Keratinocyte (primary cell): ENCODE results near the gene NKX3-2. TPM values are rescaled to one million over a fixed set of nuclear protein-coding genes. Genes with fewer than 3 reads are reported as not detected.

Source experiments
- DNase-seq: peaks from one replicate; pipeline ENCODE4 v3.0.0-alpha.2; 2011; ENCODE audit warnings: low read depth, missing footprints, low spot score
- FAIRE-seq: peaks from 2 replicates; lab custom pipeline; 2011; peaks lifted over from hg19 to GRCh38; lab: Jason Lieb, UNC
- H2AFZ ChIP-seq: 2 replicates; pipeline ENCODE4 v1.6.0; 2012; ENCODE audit warnings: low read length, control low read depth, inconsistent platforms; ENCODE audit not compliant: control insufficient read depth
- H3K27ac ChIP-seq: 2 replicates; pipeline ENCODE4 v1.5.1; 2011; ENCODE audit warnings: low read length; ENCODE audit not compliant: control insufficient read depth, insufficient read depth
- H3K27me3 ChIP-seq: 3 replicates; pipeline ENCODE4 v1.6.0; 2011; ENCODE audit warnings: low read length; ENCODE audit not compliant: control insufficient read depth, insufficient read depth; ENCODE audit errors: extremely low read depth
- H3K36me3 ChIP-seq, 2 experiments: 2 replicates in 1 of 2; 3 replicates in 1 of 2; pipeline ENCODE4 v1.5.1; 2011; ENCODE audit warnings: low read length in 2 of 2, mild to moderate bottlenecking in 1 of 2; ENCODE audit not compliant: control insufficient read depth in 2 of 2, insufficient read depth in 2 of 2; ENCODE audit errors: extremely low read depth in 1 of 2
- H3K4me1 ChIP-seq: 3 replicates; pipeline ENCODE4 v1.5.1; 2011; ENCODE audit warnings: low read length; ENCODE audit not compliant: control insufficient read depth, insufficient read depth; ENCODE audit errors: extremely low read depth
- H3K4me2 ChIP-seq: 3 replicates; pipeline ENCODE4 v1.6.0; 2011; ENCODE audit warnings: low read depth, low read length; ENCODE audit not compliant: control insufficient read depth, insufficient read depth; ENCODE audit errors: extremely low read depth
- H3K4me3 ChIP-seq, 3 experiments: fragments of 200-600 bp in 1 of 3; sonication (generic) in 1 of 3; 2 replicates in 2 of 3; 3 replicates in 1 of 3; pipeline ENCODE4 v1.5.1; 2011 to 2016; ENCODE audit warnings: low read length in 3 of 3, mild to moderate bottlenecking in 3 of 3, control low read depth in 2 of 3, inconsistent platforms in 1 of 3, low read depth in 1 of 3, mixed read lengths in 1 of 3, mixed run types in 1 of 3, moderate library complexity in 1 of 3; ENCODE audit not compliant: control insufficient read depth in 2 of 3, insufficient read depth in 2 of 3; ENCODE audit errors: extremely low read depth in 1 of 3
- H3K79me2 ChIP-seq: 2 replicates; pipeline ENCODE4 v1.6.0; 2012; ENCODE audit warnings: low read length; ENCODE audit not compliant: control insufficient read depth, insufficient read depth
- H3K9ac ChIP-seq: 3 replicates; pipeline ENCODE4 v1.6.0; 2011; ENCODE audit warnings: low read length; ENCODE audit not compliant: control insufficient read depth, insufficient read depth; ENCODE audit errors: extremely low read depth
- H3K9me1 ChIP-seq: 3 replicates; pipeline ENCODE4 v1.6.0; 2011; ENCODE audit warnings: low read length; ENCODE audit not compliant: control insufficient read depth, insufficient read depth; ENCODE audit errors: extremely low read depth
- H3K9me3 ChIP-seq: 2 replicates; pipeline ENCODE4 v1.5.1; 2012; ENCODE audit warnings: low read depth, low read length; ENCODE audit not compliant: control insufficient read depth
- H4K20me1 ChIP-seq: 3 replicates; pipeline ENCODE4 v1.6.0; 2011; ENCODE audit warnings: low read length; ENCODE audit not compliant: control insufficient read depth, insufficient read depth; ENCODE audit errors: extremely low read depth
- EZH2 ChIP-seq: IDR thresholded peaks from one replicate; pipeline ENCODE4 v1.6.1; 2012; ENCODE audit warnings: inconsistent platforms, mild to moderate bottlenecking, low read length, moderate library complexity
- dilution Hi-C: fragments of 300-500 bp; cut with MboI; formaldehyde crosslinking; loops from one replicate; pipeline ENCODE4 v1.7.0; 2020; ENCODE audit warnings: low sequenced_read_pairs; ENCODE audit not compliant: extremely low pct_ligation_motif_present
- polyA plus RNA-seq, 5 experiments: library from polyadenylated mRNA; depleted of rRNA in 3 of 5; stranded (reverse) in 3 of 5; stranded (forward) in 1 of 5; unstranded in 1 of 5; fragments of >200 nt; gene quantifications; 1 replicate in 1 of 5; 2 replicates in 3 of 5; 3 replicates in 1 of 5; pipeline versions ENCODE4 v1.2.1 to v1.2.3, GENCODE V29; 2011 to 2012; ENCODE audit warnings: missing spikeins in 2 of 5, low read depth in 1 of 5, low replicate concordance in 1 of 5
- TF ChIP-seq, protein P1 (sequence below), 3 experiments: IDR thresholded peaks in 1 of 3; conservative IDR thresholded peaks in 1 of 3; optimal IDR thresholded peaks in 1 of 3; 2 replicates in 2 of 3; 3 replicates in 1 of 3; pipeline versions ENCODE3 to v1.5.1; 2011; ENCODE audit warnings: low read length in 3 of 3, mild to moderate bottlenecking in 3 of 3, moderate library complexity in 2 of 3, control low read depth in 1 of 3, inconsistent platforms in 1 of 3; ENCODE audit not compliant: insufficient read depth in 2 of 3; ENCODE audit errors: extremely low read depth in 1 of 3

Gene NKX3-2
- polyA plus RNA-seq, 1 donor (not counting 4 experiments of a cell fraction or from before 2014, with no cell fraction given): 0.04 TPM

DNA sequence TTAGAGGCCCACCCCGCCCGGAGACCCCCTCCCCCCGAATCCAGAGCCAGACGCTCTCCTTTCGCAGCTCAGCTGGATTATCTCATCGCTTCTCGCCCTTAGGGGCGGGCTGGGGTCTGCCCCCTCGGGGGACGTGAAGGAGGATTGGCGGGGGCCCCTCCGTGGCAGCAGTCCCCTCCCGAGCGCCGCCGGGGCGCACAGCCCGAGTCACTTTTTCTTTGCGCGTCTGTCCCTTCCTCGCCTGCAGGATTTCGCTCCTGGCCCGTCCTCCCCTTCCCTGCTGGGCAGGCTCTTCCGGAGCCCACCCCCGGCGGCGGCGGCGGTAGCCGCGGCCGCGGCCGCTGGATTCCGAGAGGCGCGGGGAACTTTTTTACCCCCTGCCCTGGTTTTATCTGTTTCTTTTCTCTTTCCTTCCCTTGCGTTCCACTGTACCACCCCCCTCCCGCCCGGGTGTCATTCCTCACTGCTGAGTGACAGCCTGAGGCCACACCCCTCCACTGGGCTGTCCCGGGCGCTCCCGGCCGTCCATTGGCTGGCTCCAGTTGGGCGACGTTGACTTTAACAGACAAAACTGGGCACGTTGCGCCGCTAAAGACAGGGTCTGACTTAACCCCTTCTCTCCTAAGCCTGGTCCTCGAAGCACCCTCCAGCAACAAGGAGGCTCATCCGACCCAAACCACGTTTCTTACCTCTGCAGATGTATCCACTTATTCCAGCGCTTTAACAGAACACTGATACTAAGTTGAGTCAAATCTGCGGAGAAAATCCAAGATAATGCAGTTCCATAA lies 492 bp upstream of the NKX3-2 start:
- Histone ChIP-seq H4K20me1 (no peaks in the 10 kb centered on the region), H3K9me3 (peaks cover 2% of the 10 kb centered on the region), H3K4me3 (peak overlapping the region; percentile 55 to 78 (median 67)), H3K27me3 (peaks cover 71% of the 10 kb centered on the region), H3K27ac (no peak overlapping the region), H3K36me3 (no peaks in the 10 kb centered on the region), H3K9ac (peak overlapping the region; percentile 33), H3K79me2 (no peaks in the 10 kb centered on the region), H3K9me1 (no peaks in the 10 kb centered on the region), H3K4me1 (peaks cover 18% of the 10 kb centered on the region), H2AFZ (peak overlapping the region; percentile 82), H3K4me2 (peak overlapping the region; percentile 86)
- FAIRE-seq (peak; percentile 29), DNase-seq (no peak)
- dilution Hi-C loops: no loop called here
- TF ChIP-seq, protein P1, sequence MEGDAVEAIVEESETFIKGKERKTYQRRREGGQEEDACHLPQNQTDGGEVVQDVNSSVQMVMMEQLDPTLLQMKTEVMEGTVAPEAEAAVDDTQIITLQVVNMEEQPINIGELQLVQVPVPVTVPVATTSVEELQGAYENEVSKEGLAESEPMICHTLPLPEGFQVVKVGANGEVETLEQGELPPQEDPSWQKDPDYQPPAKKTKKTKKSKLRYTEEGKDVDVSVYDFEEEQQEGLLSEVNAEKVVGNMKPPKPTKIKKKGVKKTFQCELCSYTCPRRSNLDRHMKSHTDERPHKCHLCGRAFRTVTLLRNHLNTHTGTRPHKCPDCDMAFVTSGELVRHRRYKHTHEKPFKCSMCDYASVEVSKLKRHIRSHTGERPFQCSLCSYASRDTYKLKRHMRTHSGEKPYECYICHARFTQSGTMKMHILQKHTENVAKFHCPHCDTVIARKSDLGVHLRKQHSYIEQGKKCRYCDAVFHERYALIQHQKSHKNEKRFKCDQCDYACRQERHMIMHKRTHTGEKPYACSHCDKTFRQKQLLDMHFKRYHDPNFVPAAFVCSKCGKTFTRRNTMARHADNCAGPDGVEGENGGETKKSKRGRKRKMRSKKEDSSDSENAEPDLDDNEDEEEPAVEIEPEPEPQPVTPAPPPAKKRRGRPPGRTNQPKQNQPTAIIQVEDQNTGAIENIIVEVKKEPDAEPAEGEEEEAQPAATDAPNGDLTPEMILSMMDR (optimal IDR thresholded peaks at IDR 0.05 in 1 of 3, IDR thresholded peaks at IDR 0.05 in 1 of 3, conservative IDR thresholded peaks at IDR 0.05 in 1 of 3; ENCODE audit: extremely low read depth in 1 of 3, insufficient read depth in 2 of 3, low read length in 3 of 3): no peak
- no peak for TF ChIP-seq EZH2

DNA sequence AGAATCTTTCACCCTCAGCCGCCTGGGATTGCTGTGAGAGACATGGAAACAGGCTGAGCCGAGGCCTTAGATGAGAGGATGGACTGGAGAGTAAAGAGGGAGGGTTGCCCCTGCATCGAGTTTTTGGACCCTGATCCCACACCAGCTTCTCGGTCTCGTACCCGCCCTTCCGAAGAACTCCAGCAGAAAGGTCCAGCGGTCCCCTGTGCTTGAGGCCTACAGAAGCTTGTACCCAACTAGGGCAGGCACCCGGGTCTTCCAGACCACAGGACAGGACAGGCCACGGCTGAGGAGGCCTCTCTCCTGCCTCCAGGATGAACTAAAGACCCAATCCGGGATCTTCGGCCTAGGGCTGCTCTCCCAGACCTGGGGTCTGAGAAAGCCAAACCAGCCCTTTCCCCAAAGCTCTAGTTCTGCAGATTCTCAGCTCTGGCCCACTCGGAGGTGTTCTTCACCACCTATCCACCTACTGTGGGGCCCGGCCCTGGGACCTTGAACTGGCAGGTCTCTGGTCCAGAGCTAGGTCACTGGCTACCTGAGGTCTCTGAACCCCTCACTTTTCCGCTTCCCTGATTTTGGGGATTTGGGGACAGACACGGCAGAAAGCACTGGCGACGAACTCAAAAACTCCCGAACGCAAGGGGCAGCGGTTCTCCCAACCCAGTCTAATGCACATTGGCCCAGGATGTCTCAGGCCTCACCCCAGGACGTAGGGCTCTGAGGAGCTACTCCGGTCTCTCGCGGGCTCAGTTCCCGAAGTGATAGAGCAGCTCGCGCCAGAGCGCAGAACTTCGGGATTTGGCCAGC lies 1.1 kb downstream of the NKX3-2 start:
- no peak overlapping the region for H3K4me3 ChIP-seq
- H3K4me2 ChIP-seq: no peak overlapping the region

More for the DNA sequence above, 1.1 kb downstream of the NKX3-2 start:
- Histone ChIP-seq H3K9me3 (peaks cover 2% of the 10 kb centered on the region), H3K27me3 (peaks cover 87% of the 10 kb centered on the region), H4K20me1 (no peaks in the 10 kb centered on the region), H3K27ac (no peak overlapping the region), H3K9me1 (no peaks in the 10 kb centered on the region), H3K9ac (no peak overlapping the region), H3K79me2 (no peaks in the 10 kb centered on the region), H3K4me1 (peaks cover 14% of the 10 kb centered on the region), H3K36me3 (no peaks in the 10 kb centered on the region), H2AFZ (no peak overlapping the region)
- dilution Hi-C loops: no loop called here
- DNase-seq (no peak), FAIRE-seq (no peak)
- TF ChIP-seq, protein P1 (optimal IDR thresholded peaks at IDR 0.05 in 1 of 3, IDR thresholded peaks at IDR 0.05 in 1 of 3, conservative IDR thresholded peaks at IDR 0.05 in 1 of 3; ENCODE audit: extremely low read depth in 1 of 3, insufficient read depth in 2 of 3, low read length in 3 of 3): no peak
- peak; percentile 79 for TF ChIP-seq EZH2
